ENCODE results near the gene HMBS.

The HMBS gene

GRCh38 chr11:119046489-119046888 lies 38.2 kb upstream of the HMBS start:
- H3K4me1 Mint-ChIP-seq = peaks cover 19% of the 10 kb centered on the region
- H3K4me3 Mint-ChIP-seq = no peak overlapping the region
- H3K9me3 Mint-ChIP-seq = no peaks in the 10 kb centered on the region
- TF ChIP-seq CTCF (IDR thresholded peaks at IDR 0.05) = no peak
- peak overlapping the region; percentile 83 for H3K27ac Mint-ChIP-seq
- H3K27me3 Mint-ChIP-seq (ENCODE audit: low read depth, poor library complexity) = peaks cover 3% of the 10 kb centered on the region
- DNase-seq = no peak
- H3K36me3 Mint-ChIP-seq (ENCODE audit: low read depth) = peaks cover 49% of the 10 kb centered on the region

GRCh38 chr11:119047205-119047604 lies 37.5 kb upstream of the HMBS start:
- peaks cover 52% of the 10 kb centered on the region for H3K36me3 Mint-ChIP-seq (ENCODE audit: low read depth)
- peaks cover 15% of the 10 kb centered on the region for H3K4me1 Mint-ChIP-seq
- peaks cover 3% of the 10 kb centered on the region for H3K27me3 Mint-ChIP-seq (ENCODE audit: low read depth, poor library complexity)
- no peaks in the 10 kb centered on the region for H3K9me3 Mint-ChIP-seq
- no peak for TF ChIP-seq CTCF (IDR thresholded peaks at IDR 0.05)
- no peak overlapping the region for H3K27ac Mint-ChIP-seq
- H3K4me3 Mint-ChIP-seq = no peak overlapping the region
- no peak for DNase-seq

GRCh38 chr11:119048644-119049043 lies 36.0 kb upstream of the HMBS start:
- H3K9me3 Mint-ChIP-seq = no peaks in the 10 kb centered on the region
- H3K4me3 Mint-ChIP-seq = no peak overlapping the region
- no peak overlapping the region for H3K27ac Mint-ChIP-seq
- peaks cover 15% of the 10 kb centered on the region for H3K4me1 Mint-ChIP-seq
- no peak for DNase-seq
- H3K36me3 Mint-ChIP-seq (ENCODE audit: low read depth) = peaks cover 67% of the 10 kb centered on the region
- TF ChIP-seq CTCF (IDR thresholded peaks at IDR 0.05) = no peak
- H3K27me3 Mint-ChIP-seq (ENCODE audit: low read depth, poor library complexity) = peaks cover 3% of the 10 kb centered on the region

GRCh38 chr11:119049081-119049480 lies 35.6 kb upstream of the HMBS start:
- Mint-ChIP-seq H3K27ac (no peak overlapping the region), H3K27me3 (ENCODE audit: low read depth, poor library complexity) (peaks cover 3% of the 10 kb centered on the region), H3K4me1 (peaks cover 15% of the 10 kb centered on the region), H3K4me3 (no peak overlapping the region), H3K36me3 (ENCODE audit: low read depth) (peaks cover 71% of the 10 kb centered on the region), H3K9me3 (no peaks in the 10 kb centered on the region)
- no peak for DNase-seq
- TF ChIP-seq CTCF (IDR thresholded peaks at IDR 0.05) = no peak

GRCh38 chr11:119051440-119052162 lies 33.1 kb upstream of the HMBS start:
- DNase-seq = no peak
- TF ChIP-seq CTCF (IDR thresholded peaks at IDR 0.05) = no peak
- Mint-ChIP-seq H3K9me3 (no peaks in the 10 kb centered on the region), H3K4me1 (peaks cover 17% of the 10 kb centered on the region), H3K4me3 (no peak overlapping the region), H3K27me3 (ENCODE audit: low read depth, poor library complexity) (no peaks in the 10 kb centered on the region), H3K27ac (no peak overlapping the region), H3K36me3 (ENCODE audit: low read depth) (peaks cover 77% of the 10 kb centered on the region)

- H3K36me3 Mint-ChIP-seq (ENCODE audit: low read depth) = peaks cover 70% of the 10 kb centered on the region
- no peak for DNase-seq
- H3K27me3 Mint-ChIP-seq (ENCODE audit: low read depth, poor library complexity) = no peaks in the 10 kb centered on the region
- no peak for TF ChIP-seq CTCF (IDR thresholded peaks at IDR 0.05)
- H3K9me3 Mint-ChIP-seq = no peaks in the 10 kb centered on the region
- no peak overlapping the region for H3K4me3 Mint-ChIP-seq
- peak overlapping the region; percentile 23 for H3K27ac Mint-ChIP-seq
- peaks cover 17% of the 10 kb centered on the region for H3K4me1 Mint-ChIP-seq
Measured at GRCh38 chr11:119052163-119052814, 32.4 kb upstream of the HMBS start.

All from nephron progenitor cell (in vitro differentiated cells).